Measurements from ENCODE around the gene LSG1.
A peak's percentile ranks its signal among the peaks of the same experiment; 100 is the strongest.

DNA sequence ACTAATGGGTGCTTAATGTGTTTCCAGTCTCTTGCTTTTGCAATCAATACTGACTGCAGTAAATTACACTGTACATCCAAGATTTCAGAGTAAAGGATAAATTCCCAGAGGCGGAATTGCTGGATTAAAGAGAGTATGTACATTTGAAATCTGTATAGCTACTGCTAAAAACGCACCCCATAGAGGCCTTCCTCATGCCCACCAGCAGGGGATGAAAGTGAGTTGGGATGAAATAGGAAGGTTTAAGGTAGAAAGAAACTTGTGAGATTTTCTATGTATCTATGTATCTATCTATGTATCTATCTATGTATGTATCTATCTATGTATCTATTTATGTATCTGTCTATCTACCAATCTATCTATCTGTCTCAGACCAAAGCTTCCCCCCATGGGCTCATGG lies 67.2 kb downstream of the LSG1 start:
- TF ChIP-seq ZNF121 (CRISPR knock-in tag; IDR thresholded peaks at IDR 0.05) = no peak
- TF ChIP-seq KAT7 (CRISPR knock-in tag; IDR thresholded peaks at IDR 0.05; ENCODE audit: borderline replicate concordance) = no peak
- TF ChIP-seq, protein P1, sequence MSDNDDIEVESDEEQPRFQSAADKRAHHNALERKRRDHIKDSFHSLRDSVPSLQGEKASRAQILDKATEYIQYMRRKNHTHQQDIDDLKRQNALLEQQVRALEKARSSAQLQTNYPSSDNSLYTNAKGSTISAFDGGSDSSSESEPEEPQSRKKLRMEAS (CRISPR knock-in tag; IDR thresholded peaks at IDR 0.05) = no peak
- TF ChIP-seq, protein P2, sequence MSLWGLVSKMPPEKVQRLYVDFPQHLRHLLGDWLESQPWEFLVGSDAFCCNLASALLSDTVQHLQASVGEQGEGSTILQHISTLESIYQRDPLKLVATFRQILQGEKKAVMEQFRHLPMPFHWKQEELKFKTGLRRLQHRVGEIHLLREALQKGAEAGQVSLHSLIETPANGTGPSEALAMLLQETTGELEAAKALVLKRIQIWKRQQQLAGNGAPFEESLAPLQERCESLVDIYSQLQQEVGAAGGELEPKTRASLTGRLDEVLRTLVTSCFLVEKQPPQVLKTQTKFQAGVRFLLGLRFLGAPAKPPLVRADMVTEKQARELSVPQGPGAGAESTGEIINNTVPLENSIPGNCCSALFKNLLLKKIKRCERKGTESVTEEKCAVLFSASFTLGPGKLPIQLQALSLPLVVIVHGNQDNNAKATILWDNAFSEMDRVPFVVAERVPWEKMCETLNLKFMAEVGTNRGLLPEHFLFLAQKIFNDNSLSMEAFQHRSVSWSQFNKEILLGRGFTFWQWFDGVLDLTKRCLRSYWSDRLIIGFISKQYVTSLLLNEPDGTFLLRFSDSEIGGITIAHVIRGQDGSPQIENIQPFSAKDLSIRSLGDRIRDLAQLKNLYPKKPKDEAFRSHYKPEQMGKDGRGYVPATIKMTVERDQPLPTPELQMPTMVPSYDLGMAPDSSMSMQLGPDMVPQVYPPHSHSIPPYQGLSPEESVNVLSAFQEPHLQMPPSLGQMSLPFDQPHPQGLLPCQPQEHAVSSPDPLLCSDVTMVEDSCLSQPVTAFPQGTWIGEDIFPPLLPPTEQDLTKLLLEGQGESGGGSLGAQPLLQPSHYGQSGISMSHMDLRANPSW (CRISPR knock-in tag; conservative IDR thresholded peaks at IDR 0.05; ENCODE audit: low read depth) = no peak
- TF ChIP-seq, protein P3, sequence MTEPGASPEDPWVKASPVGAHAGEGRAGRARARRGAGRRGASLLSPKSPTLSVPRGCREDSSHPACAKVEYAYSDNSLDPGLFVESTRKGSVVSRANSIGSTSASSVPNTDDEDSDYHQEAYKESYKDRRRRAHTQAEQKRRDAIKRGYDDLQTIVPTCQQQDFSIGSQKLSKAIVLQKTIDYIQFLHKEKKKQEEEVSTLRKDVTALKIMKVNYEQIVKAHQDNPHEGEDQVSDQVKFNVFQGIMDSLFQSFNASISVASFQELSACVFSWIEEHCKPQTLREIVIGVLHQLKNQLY (CRISPR knock-in tag; IDR thresholded peaks at IDR 0.05) = no peak
- TF ChIP-seq, protein P4, sequence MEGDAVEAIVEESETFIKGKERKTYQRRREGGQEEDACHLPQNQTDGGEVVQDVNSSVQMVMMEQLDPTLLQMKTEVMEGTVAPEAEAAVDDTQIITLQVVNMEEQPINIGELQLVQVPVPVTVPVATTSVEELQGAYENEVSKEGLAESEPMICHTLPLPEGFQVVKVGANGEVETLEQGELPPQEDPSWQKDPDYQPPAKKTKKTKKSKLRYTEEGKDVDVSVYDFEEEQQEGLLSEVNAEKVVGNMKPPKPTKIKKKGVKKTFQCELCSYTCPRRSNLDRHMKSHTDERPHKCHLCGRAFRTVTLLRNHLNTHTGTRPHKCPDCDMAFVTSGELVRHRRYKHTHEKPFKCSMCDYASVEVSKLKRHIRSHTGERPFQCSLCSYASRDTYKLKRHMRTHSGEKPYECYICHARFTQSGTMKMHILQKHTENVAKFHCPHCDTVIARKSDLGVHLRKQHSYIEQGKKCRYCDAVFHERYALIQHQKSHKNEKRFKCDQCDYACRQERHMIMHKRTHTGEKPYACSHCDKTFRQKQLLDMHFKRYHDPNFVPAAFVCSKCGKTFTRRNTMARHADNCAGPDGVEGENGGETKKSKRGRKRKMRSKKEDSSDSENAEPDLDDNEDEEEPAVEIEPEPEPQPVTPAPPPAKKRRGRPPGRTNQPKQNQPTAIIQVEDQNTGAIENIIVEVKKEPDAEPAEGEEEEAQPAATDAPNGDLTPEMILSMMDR (IDR thresholded peaks at IDR 0.05) = peak; percentile 21
- TF ChIP-seq, protein P5, sequence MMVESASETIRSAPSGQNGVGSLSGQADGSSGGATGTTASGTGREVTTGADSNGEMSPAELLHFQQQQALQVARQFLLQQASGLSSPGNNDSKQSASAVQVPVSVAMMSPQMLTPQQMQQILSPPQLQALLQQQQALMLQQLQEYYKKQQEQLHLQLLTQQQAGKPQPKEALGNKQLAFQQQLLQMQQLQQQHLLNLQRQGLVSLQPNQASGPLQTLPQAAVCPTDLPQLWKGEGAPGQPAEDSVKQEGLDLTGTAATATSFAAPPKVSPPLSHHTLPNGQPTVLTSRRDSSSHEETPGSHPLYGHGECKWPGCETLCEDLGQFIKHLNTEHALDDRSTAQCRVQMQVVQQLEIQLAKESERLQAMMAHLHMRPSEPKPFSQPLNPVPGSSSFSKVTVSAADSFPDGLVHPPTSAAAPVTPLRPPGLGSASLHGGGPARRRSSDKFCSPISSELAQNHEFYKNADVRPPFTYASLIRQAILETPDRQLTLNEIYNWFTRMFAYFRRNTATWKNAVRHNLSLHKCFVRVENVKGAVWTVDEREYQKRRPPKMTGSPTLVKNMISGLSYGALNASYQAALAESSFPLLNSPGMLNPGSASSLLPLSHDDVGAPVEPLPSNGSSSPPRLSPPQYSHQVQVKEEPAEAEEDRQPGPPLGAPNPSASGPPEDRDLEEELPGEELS (CRISPR knock-in tag; IDR thresholded peaks at IDR 0.05) = no peak
- TF ChIP-seq, protein P6, sequence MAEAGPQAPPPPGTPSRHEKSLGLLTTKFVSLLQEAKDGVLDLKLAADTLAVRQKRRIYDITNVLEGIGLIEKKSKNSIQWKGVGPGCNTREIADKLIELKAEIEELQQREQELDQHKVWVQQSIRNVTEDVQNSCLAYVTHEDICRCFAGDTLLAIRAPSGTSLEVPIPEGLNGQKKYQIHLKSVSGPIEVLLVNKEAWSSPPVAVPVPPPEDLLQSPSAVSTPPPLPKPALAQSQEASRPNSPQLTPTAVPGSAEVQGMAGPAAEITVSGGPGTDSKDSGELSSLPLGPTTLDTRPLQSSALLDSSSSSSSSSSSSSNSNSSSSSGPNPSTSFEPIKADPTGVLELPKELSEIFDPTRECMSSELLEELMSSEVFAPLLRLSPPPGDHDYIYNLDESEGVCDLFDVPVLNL (CRISPR knock-in tag; IDR thresholded peaks at IDR 0.05; ENCODE audit: borderline replicate concordance, low read depth) = no peak
- no peak for TF ChIP-seq ZNF232 (CRISPR knock-in tag; IDR thresholded peaks at IDR 0.05)
- no peak for TF ChIP-seq NR2C2 (CRISPR knock-in tag; IDR thresholded peaks at IDR 0.05)
- no peak for TF ChIP-seq ZNF263 (CRISPR knock-in tag; IDR thresholded peaks at IDR 0.05; ENCODE audit: low read depth)
- no peak for TF ChIP-seq TP53 (CRISPR knock-in tag; IDR thresholded peaks at IDR 0.05)
- TF ChIP-seq, protein P7, sequence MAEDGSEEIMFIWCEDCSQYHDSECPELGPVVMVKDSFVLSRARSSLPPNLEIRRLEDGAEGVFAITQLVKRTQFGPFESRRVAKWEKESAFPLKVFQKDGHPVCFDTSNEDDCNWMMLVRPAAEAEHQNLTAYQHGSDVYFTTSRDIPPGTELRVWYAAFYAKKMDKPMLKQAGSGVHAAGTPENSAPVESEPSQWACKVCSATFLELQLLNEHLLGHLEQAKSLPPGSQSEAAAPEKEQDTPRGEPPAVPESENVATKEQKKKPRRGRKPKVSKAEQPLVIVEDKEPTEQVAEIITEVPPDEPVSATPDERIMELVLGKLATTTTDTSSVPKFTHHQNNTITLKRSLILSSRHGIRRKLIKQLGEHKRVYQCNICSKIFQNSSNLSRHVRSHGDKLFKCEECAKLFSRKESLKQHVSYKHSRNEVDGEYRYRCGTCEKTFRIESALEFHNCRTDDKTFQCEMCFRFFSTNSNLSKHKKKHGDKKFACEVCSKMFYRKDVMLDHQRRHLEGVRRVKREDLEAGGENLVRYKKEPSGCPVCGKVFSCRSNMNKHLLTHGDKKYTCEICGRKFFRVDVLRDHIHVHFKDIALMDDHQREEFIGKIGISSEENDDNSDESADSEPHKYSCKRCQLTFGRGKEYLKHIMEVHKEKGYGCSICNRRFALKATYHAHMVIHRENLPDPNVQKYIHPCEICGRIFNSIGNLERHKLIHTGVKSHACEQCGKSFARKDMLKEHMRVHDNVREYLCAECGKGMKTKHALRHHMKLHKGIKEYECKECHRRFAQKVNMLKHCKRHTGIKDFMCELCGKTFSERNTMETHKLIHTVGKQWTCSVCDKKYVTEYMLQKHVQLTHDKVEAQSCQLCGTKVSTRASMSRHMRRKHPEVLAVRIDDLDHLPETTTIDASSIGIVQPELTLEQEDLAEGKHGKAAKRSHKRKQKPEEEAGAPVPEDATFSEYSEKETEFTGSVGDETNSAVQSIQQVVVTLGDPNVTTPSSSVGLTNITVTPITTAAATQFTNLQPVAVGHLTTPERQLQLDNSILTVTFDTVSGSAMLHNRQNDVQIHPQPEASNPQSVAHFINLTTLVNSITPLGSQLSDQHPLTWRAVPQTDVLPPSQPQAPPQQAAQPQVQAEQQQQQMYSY (CRISPR knock-in tag; IDR thresholded peaks at IDR 0.05) = no peak
